Osteoblast (primary cell): ENCODE measurements around the gene XRCC3. TPM values are rescaled to one million over a fixed set of nuclear protein-coding genes. Genes with fewer than 3 reads are reported as not detected.

ENCODE experiments used
- DNase-seq: peaks from one replicate; pipeline ENCODE4 v3.0.0; 2011; ENCODE audit warnings: low spot score, mixed read lengths; ENCODE audit not compliant: insufficient read length; ENCODE audit errors: missing footprints
- H2AFZ ChIP-seq: 2 replicates; pipeline ENCODE4 v1.6.0; 2011; ENCODE audit warnings: mild to moderate bottlenecking, low read length
- H3K27ac ChIP-seq: 2 replicates; pipeline ENCODE4 v1.5.1; 2011; ENCODE audit warnings: mild to moderate bottlenecking, low read depth, low read length, moderate library complexity
- H3K27me3 ChIP-seq: 2 replicates; pipeline ENCODE4 v1.6.0; 2012; ENCODE audit warnings: mild to moderate bottlenecking, control low read depth, inconsistent platforms, low read length, moderate library complexity; ENCODE audit not compliant: insufficient read depth
- H3K36me3 ChIP-seq: 2 replicates; pipeline ENCODE4 v1.5.1; 2011; ENCODE audit warnings: mild to moderate bottlenecking, low read length, control low read depth, moderate library complexity; ENCODE audit not compliant: insufficient read depth
- H3K4me1 ChIP-seq: 2 replicates; pipeline ENCODE4 v1.5.1; 2011; ENCODE audit warnings: mild to moderate bottlenecking, low read length, control low read depth, moderate library complexity; ENCODE audit not compliant: insufficient read depth
- H3K4me2 ChIP-seq: 2 replicates; pipeline ENCODE4 v1.6.0; 2011; ENCODE audit warnings: mild to moderate bottlenecking, low read length; ENCODE audit not compliant: insufficient read depth
- H3K4me3 ChIP-seq: fragments of 200-600 bp; sonication (generic); 3 replicates; pipeline ENCODE4 v1.5.1; 2012; ENCODE audit warnings: mild to moderate bottlenecking, low read length, inconsistent platforms; ENCODE audit not compliant: insufficient read depth
- H3K79me2 ChIP-seq: 2 replicates; pipeline ENCODE4 v1.6.0; 2012; ENCODE audit warnings: mild to moderate bottlenecking, low read length, control low read depth, inconsistent platforms; ENCODE audit not compliant: insufficient read depth
- H3K9me3 ChIP-seq: 2 replicates; pipeline ENCODE4 v1.5.1; 2011; ENCODE audit warnings: low read depth, low read length, control low read depth
- H4K20me1 ChIP-seq: 2 replicates; pipeline ENCODE4 v1.6.0; 2012; ENCODE audit warnings: mild to moderate bottlenecking, low read length, control low read depth; ENCODE audit not compliant: insufficient read depth
- CTCF ChIP-seq: IDR thresholded peaks from 2 replicates; pipeline ENCODE4 v1.5.1; 2011; ENCODE audit warnings: mild to moderate bottlenecking, low read depth, low read length, moderate library complexity; ENCODE audit errors: extremely low read depth
- total RNA-seq: library from RNA; depleted of rRNA; stranded (reverse); fragments of >200 nt; gene quantifications from 2 replicates; pipeline ENCODE4 v1.2.3, GENCODE V29; 2012

XRCC3 gene
- total RNA-seq, 1 donor, result 4.3 TPM

- peaks cover 27% of the 10 kb centered on the region for H3K4me1 ChIP-seq
- H3K4me2 ChIP-seq, result no peak overlapping the region
- TF ChIP-seq CTCF, result no peak
Observed at GRCh38 chr14:103713304-103714062, 1.8 kb downstream of the XRCC3 start.

GRCh38 chr14:103712633-103713247 lies 2.5 kb downstream of the XRCC3 start:
- H2AFZ ChIP-seq, result no peak overlapping the region
- no peak for DNase-seq
- TF ChIP-seq CTCF, result no peak
- H3K27ac ChIP-seq, result peak overlapping the region; percentile 28
- H3K79me2 ChIP-seq, result peaks cover 42% of the 10 kb centered on the region
- no peaks in the 10 kb centered on the region for H3K9me3 ChIP-seq
- peaks cover 19% of the 10 kb centered on the region for H3K36me3 ChIP-seq
- no peaks in the 10 kb centered on the region for H3K27me3 ChIP-seq
- peaks cover 27% of the 10 kb centered on the region for H3K4me1 ChIP-seq
- H3K4me2 ChIP-seq, result no peak overlapping the region
- H3K4me3 ChIP-seq, result no peak overlapping the region
- H4K20me1 ChIP-seq, result peaks cover 19% of the 10 kb centered on the region

More at GRCh38 chr14:103713304-103714062, 1.8 kb downstream of the XRCC3 start:
- Histone ChIP-seq H3K27ac (no peak overlapping the region), H4K20me1 (peaks cover 22% of the 10 kb centered on the region), H2AFZ (no peak overlapping the region), H3K79me2 (peaks cover 45% of the 10 kb centered on the region), H3K4me3 (no peak overlapping the region), H3K27me3 (no peaks in the 10 kb centered on the region), H3K9me3 (no peaks in the 10 kb centered on the region), H3K36me3 (peaks cover 16% of the 10 kb centered on the region)
- DNase-seq, result no peak

- peaks cover 9% of the 10 kb centered on the region for H4K20me1 ChIP-seq
- H2AFZ ChIP-seq, result no peak overlapping the region
- H3K9me3 ChIP-seq, result no peaks in the 10 kb centered on the region
- H3K79me2 ChIP-seq, result peaks cover 33% of the 10 kb centered on the region
- H3K4me3 ChIP-seq, result peak overlapping the region; percentile 19
- H3K27ac ChIP-seq, result peak overlapping the region; percentile 28
- no peak for TF ChIP-seq CTCF
- H3K4me2 ChIP-seq, result peak overlapping the region; percentile 51
- DNase-seq, result peak; percentile 94
- H3K4me1 ChIP-seq, result peaks cover 24% of the 10 kb centered on the region
- peaks cover 24% of the 10 kb centered on the region for H3K36me3 ChIP-seq
- H3K27me3 ChIP-seq, result no peaks in the 10 kb centered on the region
Observed at GRCh38 chr14:103711516-103712431, 3.5 kb downstream of the XRCC3 start.
